CD4-positive, alpha-beta T cell treated with Interleukin-15 for 1 hour (primary cell): ENCODE data around the gene GNAZ.

Experiments used
- DNase-seq: peaks from one replicate; pipeline ENCODE4 v3.0.0-alpha.2; 2020

Gene GNAZ

DNA sequence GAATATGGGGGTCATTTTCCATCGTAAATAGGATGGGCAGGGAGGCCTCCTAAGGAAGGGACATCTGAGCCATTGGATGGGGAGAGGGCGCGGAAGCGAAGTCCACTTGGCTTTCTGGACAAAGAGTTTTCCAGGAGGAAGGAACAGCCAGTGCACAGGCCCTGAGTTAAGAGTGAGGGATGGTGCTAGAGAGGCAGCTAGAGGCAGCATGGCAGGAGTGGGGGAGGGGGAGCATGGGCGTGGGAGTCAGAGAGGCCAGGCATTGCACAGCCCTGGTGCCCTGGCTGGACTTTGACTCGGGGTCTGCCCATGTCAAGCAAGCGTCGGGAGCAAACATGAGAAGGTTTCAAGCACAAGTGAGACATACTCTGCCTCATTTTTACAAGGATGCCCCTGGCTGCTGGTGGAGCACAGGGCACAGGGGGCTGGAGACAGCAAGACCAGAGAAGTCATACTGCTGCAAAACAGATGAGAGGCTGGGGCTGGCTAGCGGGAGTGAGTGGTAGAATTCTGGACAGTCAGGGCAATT, 9.0 kb downstream of the GNAZ start:
- no peak for DNase-seq

DNA sequence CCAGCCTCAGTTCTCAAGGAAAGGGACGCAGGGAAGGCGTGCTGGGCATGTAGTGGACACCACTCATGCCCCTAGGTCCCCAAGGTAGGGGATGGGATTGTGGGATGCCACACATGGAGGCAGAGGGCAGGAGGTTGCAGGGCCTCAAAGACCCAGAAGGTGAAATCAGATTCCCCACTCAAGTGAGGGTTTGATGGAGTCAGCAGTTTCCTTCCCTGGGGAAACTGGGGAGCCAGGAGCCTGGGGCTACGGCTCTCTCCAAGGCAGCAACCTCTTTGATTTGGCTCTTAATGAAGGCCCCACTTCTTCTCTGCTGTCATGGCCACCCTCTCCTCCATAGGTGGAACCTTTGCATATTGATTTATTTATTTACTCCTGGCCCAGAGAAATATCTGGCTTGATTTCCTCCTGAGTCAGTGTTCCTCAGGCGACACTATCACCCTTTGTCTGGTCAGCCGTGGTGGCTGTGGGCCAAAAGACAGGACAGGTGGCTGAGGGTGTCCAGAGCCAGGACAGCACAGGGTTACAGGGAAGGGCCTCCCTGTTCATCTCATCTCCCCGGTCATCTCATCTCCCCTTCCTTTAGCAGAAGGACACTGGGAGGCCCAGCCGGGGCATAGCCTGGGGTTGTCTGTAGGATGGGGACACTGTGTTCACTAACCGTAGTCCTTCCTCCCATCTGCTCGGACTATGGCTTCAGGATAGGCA, 9.6 kb downstream of the GNAZ start:
- no peak for DNase-seq

DNA sequence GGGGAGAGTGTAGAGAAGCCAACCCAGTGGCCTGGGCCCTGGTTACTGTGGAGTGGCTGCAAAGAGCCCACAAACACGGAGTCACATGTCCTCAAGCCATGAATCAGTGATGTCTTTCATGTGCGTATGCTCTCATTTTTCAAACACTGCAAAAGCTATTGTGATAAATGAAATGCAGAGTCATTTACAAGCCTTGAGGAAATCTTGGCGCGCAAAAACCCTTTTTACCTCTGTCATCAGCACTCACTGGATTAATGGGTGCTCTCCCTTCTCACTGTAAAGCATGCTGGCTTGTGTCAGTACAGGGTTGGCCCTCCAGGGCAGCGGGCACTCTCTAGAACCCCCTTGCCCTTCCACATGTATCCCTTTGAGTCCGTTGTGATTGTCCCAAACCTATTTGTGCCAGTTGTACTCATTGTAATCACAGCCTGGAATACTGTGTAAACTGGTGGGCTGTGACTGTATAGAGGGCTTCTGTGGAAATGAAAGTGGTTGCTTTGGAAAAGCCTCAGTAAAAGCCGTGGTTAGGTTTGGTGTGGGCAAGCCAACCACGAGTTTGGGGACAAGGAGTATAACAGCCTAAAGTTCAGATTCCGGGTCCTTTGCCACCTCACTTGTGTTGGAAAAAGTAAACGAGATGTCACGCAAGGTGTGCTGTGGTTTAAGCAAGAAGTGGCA, 10.4 kb downstream of the GNAZ start:
- DNase-seq = no peak

DNA sequence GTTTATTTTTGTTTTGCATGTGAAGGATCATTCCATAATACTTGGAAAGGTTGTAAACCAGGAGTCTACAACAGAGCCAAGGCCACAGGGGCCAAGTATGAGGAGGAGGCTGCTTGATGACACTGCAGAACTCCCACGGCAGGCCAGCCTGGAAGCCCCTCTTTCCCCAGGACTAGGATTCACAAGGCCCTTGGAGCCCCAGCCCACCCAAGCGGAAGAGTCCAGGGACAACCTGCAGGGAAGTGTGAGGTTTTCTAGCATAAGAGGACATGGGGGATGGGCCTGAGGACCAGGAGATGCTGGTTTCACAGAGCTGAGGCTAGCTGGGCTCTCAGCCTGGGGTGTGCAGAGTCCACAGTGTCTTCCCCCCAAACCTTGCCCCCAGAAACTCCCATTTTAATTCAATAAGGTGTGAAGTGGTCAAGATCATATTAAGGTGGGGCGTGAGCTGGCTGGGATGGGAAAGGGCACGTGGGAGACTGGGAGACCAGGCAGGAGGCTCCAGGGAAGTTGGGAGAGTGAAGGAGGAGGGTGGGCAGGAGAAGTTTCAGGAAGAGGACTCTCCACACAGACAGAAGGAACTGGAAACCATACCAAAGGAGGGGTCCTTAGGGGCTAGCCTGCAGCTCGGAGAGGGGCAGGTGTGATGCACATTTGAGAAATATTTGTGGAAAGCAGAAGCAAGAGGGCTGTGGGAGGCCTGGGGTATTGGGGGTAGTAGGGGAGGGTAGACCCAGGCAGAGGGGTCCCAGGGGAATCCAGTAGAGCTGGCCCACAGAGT, 12.4 kb downstream of the GNAZ start:
- no peak for DNase-seq

DNA sequence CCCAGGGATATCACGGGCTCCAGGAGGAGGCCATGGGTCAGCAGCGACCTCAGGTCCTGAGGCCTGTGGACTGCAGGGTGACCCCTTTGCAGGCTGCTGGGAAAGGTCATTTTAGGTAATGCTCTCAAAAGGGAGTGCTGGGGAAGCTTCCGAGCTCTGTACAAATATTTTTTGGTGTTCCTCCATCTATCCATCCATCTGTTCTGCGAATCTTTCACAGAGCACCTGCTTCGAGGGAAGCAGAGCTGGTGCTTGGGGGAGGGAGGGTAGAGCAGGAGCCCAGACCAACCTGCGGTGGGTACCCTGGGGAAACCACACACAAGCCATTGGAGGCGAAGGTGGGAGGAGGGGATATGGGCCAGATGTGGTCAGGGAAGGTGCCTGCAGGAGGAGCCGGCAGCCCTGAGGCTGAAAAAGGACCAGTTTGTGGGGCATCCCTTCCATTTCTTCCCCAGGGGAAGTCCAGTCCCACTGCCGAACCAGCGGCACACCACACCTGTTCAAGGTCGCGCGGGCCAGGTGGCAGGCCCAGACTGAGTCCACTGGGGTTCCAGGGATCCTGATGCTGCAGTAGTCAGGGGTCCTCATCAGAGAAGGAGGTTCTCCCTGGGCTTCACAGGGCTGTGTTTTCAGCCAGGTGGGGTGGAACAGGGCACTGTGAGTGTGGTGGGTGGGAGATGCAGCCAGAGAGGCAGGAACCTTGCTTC, 13.1 kb downstream of the GNAZ start:
- DNase-seq = no peak

DNA sequence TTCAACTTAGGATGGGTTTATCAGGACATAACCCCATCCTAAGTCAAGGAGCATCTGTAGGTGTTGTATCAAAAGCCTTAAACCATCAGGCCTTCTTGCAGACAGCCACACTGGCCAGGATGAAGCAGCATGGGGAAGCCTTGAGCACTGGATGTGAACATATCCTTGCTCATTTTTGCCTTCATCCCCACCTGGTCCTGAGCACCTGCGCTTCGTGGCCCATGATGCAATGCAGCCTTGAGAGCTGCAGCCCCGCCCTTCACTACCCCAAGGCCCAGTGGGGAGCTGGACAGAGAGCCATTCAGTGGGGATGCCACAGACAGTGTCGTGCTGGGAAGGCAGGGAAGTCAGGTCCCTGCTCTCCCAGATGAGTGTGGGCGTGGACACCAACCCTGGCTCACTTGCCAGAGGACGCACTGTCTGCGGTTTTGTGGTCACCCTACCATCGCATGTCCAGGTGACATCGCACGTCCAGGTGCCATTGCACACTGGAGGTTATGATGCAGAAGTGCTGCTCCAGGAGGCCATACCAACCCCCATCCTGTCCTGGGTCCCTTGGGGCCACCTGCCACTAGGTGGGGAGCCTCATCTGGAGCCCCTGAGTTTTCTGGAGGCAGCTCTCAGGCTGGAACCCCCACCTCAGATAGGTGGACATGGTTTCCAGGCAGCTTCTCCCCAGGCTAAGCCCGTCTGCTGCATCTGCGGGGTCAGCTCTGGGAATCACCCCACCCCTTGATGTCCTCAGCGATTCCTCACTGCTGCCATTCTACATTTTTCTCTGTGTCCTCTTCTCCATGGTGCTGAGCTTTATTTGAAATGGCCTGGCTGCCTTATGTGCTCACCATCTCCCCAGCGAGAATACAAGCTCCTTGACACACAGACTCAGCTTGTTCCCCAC, 14.4 kb downstream of the GNAZ start:
- DNase-seq = no peak

DNA sequence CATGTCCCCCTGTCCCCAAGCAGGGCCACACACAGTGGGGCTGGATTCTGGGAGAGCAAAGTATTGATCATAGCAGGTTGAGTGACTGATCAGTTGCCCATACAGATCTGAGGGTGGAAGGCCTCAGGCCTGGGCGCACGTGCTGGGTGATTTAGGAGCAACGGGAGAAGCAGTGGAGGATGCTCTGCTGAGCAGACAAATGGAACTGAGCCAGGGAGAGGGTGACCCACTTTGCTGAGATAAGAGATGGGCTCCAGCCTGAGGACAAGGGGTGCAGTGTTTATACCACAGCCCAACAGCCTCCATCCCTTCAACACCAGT, 15.0 kb downstream of the GNAZ start:
- DNase-seq = no peak

DNA sequence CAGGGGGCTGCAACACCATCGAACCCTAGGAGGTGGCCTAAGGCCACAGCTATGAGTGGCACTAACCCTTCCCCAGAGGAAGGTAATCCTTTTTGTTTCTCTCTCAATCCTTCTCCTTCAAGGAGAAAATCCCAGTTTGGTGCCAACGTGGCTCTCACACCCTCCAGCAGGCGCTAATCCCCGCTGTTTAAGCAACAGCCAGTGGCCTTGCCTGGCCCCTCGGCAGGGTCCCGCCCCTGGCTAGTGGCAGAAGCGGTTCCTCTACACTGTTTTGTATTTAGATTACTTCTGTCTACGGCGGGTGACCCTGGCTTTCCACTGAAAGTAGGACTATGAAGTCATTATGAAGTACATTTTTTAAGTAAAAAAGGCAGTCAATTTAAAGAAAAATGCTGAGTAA, 15.5 kb downstream of the GNAZ start:
- no peak for DNase-seq

DNA sequence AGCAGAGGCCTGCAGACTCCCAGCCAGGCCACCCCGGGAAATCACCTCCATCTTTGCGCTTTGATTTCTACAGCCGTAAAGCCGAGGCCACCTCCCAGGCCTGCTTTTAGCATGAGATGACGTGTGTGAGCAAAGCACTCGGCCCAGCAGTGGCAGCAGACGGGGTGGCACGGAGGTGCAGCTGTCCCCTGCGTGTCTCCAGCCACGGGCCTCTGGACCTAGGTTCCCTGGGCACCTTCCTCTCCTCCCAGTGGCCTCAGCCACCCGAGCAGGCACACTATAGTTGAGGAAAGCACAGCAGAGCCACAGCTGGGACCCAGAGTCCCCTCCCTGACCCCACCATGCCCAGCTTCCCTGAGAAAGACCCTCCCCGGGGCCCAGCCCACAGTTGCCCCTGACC, 15.9 kb downstream of the GNAZ start:
- no peak for DNase-seq

DNA sequence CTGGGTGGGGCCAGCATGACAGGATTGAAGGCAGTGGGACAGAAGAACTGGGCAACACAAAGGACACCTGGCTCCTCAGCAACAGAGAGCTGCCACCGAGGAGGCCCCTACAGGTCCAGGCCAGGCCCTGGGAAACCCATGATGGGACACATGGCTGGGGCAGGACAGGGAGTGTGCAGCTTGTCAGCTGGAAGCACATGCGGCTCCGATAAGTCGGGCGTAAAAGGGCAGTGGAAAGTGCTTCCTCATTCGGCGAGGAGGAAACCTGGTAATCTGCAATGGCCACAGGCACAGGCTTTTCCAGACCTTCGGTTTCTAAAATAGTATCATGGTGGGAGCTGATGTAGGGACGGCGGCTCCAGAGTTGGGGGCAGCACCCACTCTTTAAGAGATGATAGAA, 16.5 kb downstream of the GNAZ start:
- DNase-seq = no peak

DNA sequence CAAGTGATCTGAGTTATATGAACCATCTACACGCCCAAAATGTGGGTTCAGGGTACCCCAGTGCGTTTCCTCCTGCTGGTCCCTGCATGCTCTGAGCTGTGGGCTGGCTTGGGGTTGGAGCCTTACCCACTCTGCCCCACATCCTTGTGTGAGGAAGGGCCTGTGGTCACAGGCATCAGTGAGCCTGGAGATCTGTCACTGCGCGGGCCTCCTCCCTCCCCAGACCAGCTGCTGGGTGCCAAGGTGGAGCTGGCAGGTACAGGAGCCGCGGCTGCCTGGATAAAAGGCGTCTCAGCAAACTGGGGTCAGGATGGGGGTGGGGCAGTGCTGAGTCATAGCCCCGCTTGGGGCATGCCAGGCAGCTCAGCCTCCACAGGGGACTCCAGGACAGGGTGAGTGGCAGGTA, 17.9 kb downstream of the GNAZ start:
- no peak for DNase-seq

DNA sequence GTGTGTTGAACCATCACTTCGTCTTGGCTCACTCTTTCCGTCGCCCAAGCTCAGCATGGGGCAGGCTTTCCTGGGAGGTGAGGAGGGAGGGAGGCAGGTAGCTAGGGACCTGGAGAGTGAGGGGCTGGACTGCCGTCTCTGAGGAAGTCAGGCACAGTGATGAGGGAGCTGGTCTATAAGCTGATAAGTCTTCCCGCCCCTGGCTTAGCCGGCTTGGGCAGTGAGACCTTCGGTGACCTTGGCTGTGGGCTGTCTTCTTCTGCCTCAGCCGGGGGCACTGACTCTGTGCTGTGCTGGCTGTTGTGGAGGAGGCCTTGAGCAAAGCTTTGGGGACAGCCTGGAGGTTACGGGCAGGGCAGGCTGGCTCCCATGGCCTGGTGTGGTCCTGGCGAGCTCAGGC, 18.7 kb downstream of the GNAZ start:
- DNase-seq = no peak

DNA sequence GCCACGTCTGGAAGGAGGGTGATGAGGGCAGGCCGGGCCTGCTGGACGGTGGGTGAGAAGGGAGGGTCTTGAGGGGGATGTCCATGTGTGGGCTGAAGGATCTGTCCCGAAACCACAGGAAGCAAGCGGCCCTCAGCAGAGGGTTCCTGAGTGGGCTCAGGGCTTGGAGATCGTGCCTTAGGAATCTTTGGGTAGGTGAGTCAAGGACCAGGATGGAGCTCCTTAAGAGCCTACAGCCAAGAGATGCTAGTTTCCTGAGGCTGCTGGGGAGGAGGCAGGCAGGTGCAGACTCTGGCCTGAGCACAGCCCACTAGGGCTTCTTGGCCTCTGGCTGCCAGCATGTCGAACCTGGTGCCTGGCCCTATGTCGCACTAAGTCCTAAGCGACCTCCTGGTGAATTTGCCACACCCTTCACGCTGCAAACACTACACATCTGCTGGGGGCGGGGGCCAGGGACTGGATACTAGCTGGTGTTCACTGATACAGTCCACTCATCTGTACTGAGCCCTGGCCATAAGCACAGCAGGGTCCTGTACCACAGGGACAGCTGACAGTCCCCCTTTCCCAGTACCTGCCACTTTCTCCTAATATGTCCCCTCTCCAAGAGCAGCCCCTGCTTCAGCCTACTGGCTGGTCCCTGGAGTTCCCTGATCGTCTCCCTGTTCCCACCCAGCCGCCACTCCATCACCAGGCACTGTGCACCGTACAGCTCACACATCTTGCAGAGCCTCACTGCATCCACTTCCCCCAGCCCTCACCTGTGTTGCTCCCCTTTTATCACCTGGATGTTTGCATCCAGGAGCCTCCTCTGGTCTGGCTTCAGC, 19.5 kb downstream of the GNAZ start:
- no peak for DNase-seq

DNA sequence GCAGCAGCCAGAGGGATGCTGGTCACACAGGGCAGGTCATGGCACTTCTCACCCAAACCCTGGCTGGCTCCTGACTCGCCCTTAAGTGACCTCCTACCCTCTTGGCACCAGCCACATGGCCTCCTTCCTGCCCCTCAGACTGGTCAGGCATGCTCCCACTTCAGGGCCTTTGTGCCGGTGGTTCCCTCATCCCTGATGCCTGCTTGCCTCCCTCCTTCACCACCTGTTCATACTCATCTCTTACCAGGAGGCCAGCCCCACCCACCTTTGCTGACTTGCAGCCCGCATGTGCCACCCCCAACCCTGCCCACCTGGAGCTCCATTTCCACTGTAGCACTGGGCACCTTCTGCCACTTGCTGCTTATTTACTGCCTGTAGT, 20.1 kb downstream of the GNAZ start:
- no peak for DNase-seq

DNA sequence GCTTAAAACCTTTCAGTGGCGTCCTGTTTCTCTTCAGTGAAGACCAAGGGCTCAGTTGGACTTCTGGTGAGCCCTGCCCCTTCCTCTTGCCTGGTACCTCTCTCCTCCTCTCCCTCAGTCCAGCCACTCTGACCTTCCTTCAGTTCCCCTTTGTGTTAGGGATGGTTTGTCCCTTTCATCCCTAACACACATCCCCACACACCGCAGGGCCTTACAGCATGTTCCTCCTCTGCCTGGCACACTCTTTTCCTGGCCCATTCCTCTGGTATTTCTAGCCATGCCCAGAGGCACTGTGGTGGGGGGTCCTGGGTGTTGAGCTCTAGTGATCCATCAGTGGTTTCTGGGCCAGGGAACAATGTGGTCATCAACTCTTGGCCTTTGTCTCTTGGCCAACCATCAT, 21.4 kb downstream of the GNAZ start:
- DNase-seq = no peak

DNA sequence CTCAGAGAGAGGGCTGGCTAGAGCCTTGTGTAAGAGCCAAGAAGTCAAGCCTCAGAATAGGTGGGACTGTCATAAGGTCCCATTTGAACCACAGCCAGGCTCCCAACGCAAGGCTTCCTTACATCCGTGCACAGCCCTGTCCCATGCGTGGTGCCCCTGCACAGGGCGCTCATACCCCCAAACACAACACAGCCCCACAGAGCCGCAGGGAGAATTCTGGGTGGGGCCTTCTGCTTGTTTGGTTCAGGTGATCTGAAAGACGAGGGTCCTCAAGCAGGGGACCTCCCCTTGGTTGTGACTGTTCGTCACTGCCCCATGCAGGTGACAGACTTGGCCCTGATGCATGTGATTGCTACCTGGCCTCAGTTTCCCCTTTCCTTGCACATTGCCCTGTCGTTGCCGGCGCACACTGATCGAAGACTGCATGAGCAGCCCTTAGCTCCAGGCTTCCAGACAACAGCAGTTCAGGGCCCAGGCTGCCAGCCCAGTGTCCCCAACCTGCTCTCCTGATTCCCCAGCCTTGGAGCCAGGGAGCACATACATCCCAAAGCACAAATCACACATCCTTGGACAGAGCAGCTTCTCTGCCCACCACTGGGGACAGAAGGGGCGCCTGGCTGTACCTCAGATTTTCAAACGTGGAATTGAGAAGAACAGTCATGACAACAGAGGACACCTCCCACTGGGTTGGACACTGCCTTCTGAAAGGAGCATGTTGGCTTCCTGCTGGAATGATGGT, 22.1 kb downstream of the GNAZ start:
- no peak for DNase-seq

DNA sequence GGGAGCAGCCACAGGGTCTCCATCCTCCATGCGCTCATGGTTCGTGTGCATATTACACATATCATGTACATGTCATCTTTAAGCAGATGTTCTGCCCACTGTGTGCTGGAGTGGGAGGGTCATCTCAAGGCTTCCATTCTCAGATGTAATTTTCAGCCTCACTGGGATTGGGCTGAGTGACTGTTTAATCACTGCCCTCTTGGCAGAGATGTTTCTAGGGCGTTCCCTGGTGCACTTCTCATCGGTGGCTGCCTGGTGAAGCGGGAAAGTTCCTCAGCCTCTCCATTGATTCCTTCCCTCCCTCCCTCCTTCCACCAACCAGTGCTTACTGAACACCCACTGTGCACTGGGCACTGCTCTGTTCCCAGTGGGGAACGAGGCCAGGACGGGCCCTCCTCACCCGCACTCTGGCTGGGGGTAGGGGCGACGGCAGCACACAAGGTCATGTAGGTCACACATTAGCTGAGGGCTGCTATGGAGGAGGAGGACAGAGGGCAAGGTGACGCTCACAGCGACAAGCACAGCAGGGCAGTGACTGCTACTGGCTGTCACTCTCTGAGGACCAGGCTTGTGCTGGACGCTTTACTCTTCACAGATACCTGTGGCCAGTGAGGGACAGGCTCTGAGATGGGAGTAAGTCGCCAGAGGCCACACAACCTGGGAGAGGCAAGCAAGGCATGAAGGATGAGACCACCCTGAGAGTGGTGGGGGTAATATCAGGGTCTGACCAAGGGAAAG, 22.9 kb downstream of the GNAZ start:
- DNase-seq = no peak

DNA sequence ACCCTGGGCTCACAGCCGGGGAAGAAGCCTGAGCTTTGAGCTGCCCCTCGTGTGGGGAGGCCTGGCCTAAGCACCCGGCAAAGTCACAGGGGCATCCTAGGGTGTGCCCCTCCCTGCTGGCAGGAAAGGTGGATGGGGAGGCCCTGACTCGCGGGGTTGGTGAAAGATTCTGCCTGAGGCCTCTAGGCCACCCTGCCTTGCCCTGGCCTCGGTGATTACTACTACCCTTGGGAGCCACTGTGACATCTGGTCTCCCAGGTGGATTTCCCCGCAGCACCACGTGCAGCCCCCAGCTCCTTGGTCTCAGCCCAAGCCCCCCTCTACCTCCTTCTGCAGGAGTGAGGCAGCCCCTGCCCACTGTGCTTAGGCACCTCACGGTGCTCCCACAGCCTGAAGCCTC, 23.9 kb downstream of the GNAZ start:
- DNase-seq = no peak

DNA sequence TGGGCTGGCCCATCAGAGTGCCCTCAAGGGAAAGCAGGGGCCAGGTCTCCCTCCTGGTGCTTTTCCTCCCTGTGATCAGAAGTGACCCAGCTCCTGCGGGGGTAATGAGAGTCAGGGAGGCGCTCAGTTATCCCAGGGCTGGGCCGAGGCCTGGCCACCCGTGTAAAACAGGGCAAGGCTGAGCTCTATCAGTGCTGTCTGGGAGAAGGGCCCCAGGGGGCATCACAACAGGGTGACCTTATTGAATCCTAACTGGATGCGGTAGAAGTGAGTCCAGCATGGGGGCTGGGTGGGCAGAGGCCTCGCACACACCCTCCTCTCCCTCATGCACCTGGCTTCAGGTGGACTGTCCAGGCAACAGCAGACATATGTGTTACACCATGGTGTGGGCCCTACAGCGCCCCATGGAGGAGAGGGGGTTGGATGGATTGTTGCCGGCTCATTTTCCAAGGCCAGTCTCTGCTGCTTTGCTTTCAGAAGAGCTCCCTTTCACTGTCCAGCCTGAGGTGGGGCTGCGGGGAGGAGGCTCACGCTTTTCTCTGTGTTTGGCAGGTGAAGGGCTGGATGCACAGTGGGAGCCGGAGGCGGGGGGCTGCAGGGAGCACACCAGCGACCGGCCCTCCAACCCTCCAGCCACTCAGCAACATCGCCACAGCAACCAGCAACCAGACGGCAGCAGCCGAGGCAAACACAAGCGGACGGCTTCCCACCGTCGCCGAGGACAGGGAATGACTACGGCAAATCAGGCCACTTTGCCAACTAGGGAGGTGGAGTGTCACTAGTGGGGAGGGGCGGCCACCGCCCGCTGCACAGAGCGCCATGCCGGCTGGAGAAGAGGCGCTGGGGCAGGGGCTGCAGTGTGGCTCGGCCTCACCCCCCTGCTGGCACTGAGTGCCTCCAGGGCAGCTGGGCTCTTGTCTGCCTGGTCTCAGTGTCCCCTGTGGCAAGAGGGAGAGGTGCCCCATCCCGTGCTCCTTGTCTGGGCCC, 24.7 kb downstream of the GNAZ start:
- no peak for DNase-seq
